CD4-positive, alpha-beta T cell treated with Interleukin-4 for 4 hours (primary cell): ENCODE data around the gene GSG1L.

ENCODE experiments used
- DNase-seq: peaks from one replicate; pipeline ENCODE4 v3.0.0-alpha.2; 2020

Gene GSG1L

GRCh38 chr16:27806986-27807385 lies 256.5 kb downstream of the GSG1L start:
- no peak for DNase-seq

- no peak for DNase-seq
These were observed 257.1 kb downstream of the GSG1L start for GRCh38 chr16:27806388-27806787.

GRCh38 chr16:27805828-27806351 lies 257.6 kb downstream of the GSG1L start:
- no peak for DNase-seq

DNA sequence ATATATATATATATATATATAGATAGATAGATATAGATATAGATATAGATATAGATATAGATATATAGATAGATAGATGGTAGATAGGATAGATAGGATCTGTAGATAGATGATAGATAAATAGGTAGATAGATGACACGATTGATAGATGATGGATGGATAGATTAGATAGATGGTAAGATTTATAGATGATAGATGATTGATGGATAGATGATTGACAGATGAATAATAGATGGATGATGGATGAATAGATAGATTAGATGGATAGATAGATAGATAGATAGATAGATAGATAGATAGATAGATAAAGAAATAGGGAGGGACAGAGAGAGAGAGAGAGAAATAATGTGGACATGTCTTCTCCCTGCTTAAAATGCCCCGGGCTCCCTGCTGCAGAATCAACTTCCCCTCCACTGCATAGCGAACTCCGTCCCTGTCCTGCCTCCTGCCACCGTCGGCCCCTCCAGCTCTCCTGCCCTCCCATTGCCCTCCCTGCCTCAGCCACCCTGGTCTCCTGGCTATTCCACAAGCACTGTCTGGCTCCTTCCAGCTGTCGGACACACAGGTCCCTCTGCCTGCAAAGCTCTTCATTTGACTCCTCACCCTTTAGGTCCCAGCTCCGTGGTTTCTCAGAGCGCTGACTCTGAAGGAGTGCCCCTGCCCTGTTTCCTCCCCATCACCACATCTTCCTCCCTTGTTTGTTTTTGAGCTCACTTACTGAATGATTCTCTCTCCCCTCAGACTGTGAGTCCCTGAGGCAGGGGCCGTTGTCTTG lies 259.6 kb downstream of the GSG1L start:
- no peak for DNase-seq

- no peak for DNase-seq
These were observed 260.7 kb downstream of the GSG1L start for GRCh38 chr16:27802664-27803439.

- DNase-seq: no peak
These were observed 262.1 kb downstream of the GSG1L start for GRCh38 chr16:27801289-27801945.

DNA sequence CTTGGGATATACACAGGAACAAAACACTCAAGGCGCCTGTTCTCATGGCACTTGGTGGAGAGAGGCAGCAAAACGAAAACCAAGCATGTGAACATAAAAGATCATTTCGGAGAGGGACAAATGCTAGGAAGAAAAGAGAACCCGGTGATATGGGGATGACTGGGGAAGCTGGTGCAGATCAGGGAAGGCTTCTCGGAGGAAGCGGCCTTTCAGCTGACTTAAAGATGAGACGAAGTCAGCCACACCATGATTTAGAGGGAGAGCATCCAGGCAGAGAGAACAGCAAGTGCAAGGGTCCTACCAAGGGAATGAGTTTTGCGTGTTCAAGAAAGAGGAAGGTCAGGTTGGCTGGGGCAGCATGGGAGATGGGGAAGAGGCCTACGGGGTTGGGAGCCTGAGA lies 262.7 kb downstream of the GSG1L start:
- no peak for DNase-seq

GRCh38 chr16:27799896-27800295 lies 263.6 kb downstream of the GSG1L start:
- DNase-seq: no peak

DNA sequence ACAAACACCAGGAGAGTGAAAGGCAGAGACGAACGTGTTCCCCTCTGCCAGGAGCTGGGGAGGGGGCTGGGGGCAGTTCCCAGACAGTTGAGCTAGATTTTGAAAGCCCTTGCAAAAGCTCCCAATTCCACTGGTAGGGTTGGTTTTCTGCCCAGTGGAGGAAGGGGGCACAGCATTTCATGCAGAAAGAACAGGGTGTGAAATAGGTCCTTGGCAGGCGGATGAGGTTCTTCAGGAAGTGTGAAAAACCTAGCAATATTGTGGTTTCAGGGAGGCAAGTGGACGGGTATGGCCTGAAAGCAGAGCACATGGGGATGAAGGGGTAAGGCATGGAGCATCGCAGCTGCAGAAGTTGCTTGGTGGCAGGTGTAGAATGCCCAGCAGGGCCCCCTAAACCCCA lies 265.3 kb downstream of the GSG1L start:
- DNase-seq: no peak

- DNase-seq: peak; percentile 4
These were observed 267.4 kb downstream of the GSG1L start for GRCh38 chr16:27795992-27796614.

DNA sequence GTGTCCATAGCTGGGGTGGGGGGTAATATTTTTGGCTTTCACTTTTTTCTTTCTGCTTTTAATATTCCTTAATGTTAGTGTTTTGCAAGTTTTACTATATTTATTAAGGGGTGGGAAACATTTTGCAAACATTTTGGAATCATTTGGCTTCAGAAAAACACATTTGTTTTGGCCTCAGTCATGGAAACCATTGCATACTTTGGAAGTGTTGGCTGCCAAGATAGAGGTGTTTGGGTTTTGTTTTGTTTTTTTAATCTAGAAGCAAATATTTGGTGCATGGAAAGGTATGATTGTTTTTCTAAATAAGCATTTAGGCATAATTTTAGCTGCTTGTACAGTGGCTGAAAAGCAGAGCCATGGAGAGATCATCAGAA lies 270.3 kb downstream of the GSG1L start:
- no peak for DNase-seq

- DNase-seq: no peak
These were observed 270.8 kb downstream of the GSG1L start for GRCh38 chr16:27792486-27793248.

DNA sequence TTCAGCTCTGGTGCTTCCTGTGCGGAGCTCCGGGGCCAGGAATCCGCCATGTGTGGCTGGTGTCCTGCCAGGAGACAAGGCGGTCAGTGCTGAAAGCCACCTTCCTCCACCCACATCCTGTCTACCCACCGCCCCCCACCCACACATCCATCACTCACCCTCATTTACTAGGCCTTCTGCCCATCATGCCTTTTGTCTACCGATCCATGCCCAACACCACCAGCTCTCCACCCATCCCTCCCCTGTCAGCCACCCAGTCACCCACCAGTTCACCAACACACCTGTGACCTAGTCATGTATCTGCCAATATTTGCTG lies 272.2 kb downstream of the GSG1L start:
- DNase-seq: no peak

DNA sequence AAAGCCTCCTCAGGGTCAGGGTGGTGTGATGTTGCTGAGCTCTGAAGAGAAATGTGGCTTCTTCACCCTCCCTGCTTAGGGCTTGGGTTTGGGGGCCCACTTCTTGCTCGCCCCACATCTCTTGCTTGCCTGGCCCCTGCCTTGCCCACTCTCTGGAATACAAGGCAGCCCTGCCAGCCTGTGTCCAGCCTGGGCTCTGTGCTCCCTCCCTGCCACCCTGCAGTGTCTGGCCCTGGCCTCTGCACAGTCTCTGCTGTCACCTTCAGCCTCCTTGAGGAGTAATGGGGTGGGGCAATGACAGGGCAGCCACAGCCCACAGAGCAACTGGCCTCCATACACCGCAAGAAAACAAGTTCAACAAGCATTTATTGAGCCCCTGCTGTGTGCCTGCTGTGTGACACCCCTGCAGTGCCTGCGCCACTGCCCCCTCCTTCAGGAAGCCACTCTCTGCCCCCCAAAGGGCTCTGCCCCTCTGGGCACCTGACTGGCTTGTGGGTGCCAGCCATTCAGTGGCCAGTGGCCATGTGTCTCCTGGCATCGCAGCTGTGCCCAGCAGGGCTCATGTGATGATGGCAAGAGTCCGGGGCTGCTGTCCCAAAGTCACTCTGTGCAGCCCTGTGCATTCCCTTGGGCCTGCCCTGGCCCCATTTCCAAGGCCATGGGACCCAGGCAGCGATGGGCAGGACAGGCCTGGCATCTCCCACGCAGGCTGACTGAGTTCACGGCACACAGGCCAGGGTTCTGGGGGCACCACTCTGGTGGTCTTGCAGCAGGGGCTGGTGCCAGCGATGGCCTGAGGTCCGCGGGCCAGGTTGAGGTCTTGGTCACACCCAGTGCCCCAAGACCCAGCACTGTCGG lies 272.7 kb downstream of the GSG1L start:
- no peak for DNase-seq

- DNase-seq: no peak
These were observed 273.8 kb downstream of the GSG1L start for GRCh38 chr16:27789595-27790241.

DNA sequence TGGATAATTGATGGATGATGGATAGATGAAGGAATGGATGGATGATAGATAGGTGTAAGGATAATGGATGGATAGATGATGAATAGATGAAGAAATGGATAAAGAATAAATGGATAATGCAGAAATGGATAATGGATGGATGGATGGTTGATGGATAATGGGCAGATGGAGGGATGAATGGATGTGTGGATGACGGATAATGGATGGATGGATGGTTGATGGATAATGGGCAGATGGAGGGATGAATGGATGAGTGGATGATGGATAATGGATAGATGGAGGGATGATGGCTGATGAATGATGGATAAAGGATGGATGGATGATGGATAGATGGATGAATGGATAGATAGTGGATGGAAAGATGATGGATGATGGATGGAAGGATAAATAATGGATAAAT lies 274.4 kb downstream of the GSG1L start:
- DNase-seq: no peak

GRCh38 chr16:27787665-27788064 lies 275.8 kb downstream of the GSG1L start:
- DNase-seq: no peak

GRCh38 chr16:27786923-27787625 lies 276.4 kb downstream of the GSG1L start:
- no peak for DNase-seq

GRCh38 chr16:27786221-27786922 lies 277.1 kb downstream of the GSG1L start:
- DNase-seq: no peak

GRCh38 chr16:27785307-27785678 lies 278.2 kb downstream of the GSG1L start:
- DNase-seq: no peak
